Panc1 (cell line): ENCODE measurements around the gene FLT1. TPM values are rescaled to one million over a fixed set of nuclear protein-coding genes. Genes with fewer than 3 reads are reported as not detected.

ENCODE experiments used
- ATAC-seq: fragments of 200-7000 bp; cut with Tn5 transposase; 2 replicates; pipeline ENCODE4 v1.9.1; 2020; ENCODE audit warnings: mild to moderate bottlenecking, moderate library complexity
- BruUV-seq: library from RNA; stranded (reverse); fragments of 400-500 nt; replicated peaks from 2 replicates; lab custom pipeline; 2021; lab: Mats Ljungman, UMichigan
- CTCF ChIA-PET: fragments of 300-600 bp; sonication (Branson Sonifier 250); formaldehyde crosslinking; loops from one replicate; lab custom pipeline; 2022; ENCODE audit warnings: antibody characterized with exemption; lab: Charles Lee
- POLR2A ChIA-PET: fragments of 300-600 bp; sonication (Branson Sonifier 250); formaldehyde crosslinking; loops from one replicate; lab custom pipeline; 2022; ENCODE audit warnings: antibody characterized with exemption; lab: Charles Lee
- DNase-seq: peaks from one replicate; pipeline ENCODE4 v3.0.0-alpha.2; 2010; ENCODE audit warnings: low read depth, low spot score
- H3K27ac ChIP-seq: 2 replicates; pipeline ENCODE4 v1.5.1; 2011; ENCODE audit warnings: mild to moderate bottlenecking, low read length, inconsistent platforms
- H3K27me3 ChIP-seq: fragments of 200-500 bp; sonication (Bioruptor generic); 2 replicates; pipeline ENCODE4 v1.6.0; 2014; ENCODE audit warnings: low read length, inconsistent platforms; ENCODE audit not compliant: control insufficient read depth, insufficient read depth
- H3K36me3 ChIP-seq: fragments of 200-500 bp; sonication (Bioruptor generic); 2 replicates; pipeline ENCODE4 v1.5.1; 2014; ENCODE audit warnings: inconsistent platforms, mild to moderate bottlenecking, low read length, moderate library complexity; ENCODE audit not compliant: control insufficient read depth, insufficient read depth
- H3K4me1 ChIP-seq: 2 replicates; pipeline ENCODE4 v1.5.1; 2011; ENCODE audit warnings: inconsistent platforms, mild to moderate bottlenecking, low read length, moderate library complexity; ENCODE audit not compliant: control insufficient read depth, insufficient read depth
- H3K4me3 ChIP-seq, 2 experiments: 2 replicates each; pipeline ENCODE4 v1.5.1; 2011 to 2012; ENCODE audit warnings: low read depth in 2 of 2, low read length in 2 of 2, mild to moderate bottlenecking in 2 of 2, inconsistent platforms in 1 of 2, moderate library complexity in 1 of 2
- H3K9me3 ChIP-seq: fragments of 200-500 bp; sonication (Bioruptor generic); 2 replicates; pipeline ENCODE4 v1.5.1; 2014; ENCODE audit warnings: low read depth, mild to moderate bottlenecking, inconsistent platforms, low read length, moderate library complexity; ENCODE audit not compliant: control insufficient read depth, insufficient read depth
- POLR2AphosphoS5 ChIP-seq: IDR thresholded peaks from 2 replicates; pipeline ENCODE4 v1.6.1; 2012; ENCODE audit warnings: mild to moderate bottlenecking, low read depth, low read length, moderate library complexity
- SIN3A ChIP-seq: IDR thresholded peaks from 2 replicates; pipeline ENCODE4 v1.6.1; 2012; ENCODE audit warnings: low read depth, mild to moderate bottlenecking, low read length, moderate library complexity, borderline replicate concordance; ENCODE audit not compliant: insufficient read depth
- TCF7L2 ChIP-seq: IDR thresholded peaks from 2 replicates; pipeline ENCODE4 v1.6.1; 2011; ENCODE audit warnings: mild to moderate bottlenecking, low read depth, low read length, inconsistent platforms
- in situ Hi-C: cut with HindIII; loops from 2 replicates; pipeline ENCODE4 v1.10.0; 2016; ENCODE audit warnings: low sequenced_read_pairs, low pct_unique_long_range_greater_than_20kb
- intact Hi-C: fragments of 100-400 bp; cut with micrococcal nuclease; formaldehyde crosslinking; loops from one replicate; pipeline ENCODE4 v1.10.0; 2022; ENCODE audit not compliant: unreplicated experiment
- total RNA-seq: library from RNA; stranded (reverse); gene quantifications from one replicate; pipeline ENCODE4 v1.2.1, GENCODE V29; 2021; ENCODE audit not compliant: unreplicated experiment
- TF ChIP-seq, protein P1 (sequence below): fragments of 450-650 bp; IDR thresholded peaks from 2 replicates; pipeline ENCODE4 v1.5.1; 2017; ENCODE audit warnings: mild to moderate bottlenecking
- TF ChIP-seq, protein P2 (sequence below), 2 experiments: IDR thresholded peaks; 2 replicates each; pipeline ENCODE4 v1.6.1; 2011 to 2012; ENCODE audit warnings: low read depth in 2 of 2, control low read depth in 1 of 2, low read length in 1 of 2, mild to moderate bottlenecking in 1 of 2, moderate library complexity in 1 of 2; ENCODE audit not compliant: insufficient read depth in 1 of 2

Gene FLT1
- total RNA-seq, 1 experiment from 2014 or later, result 0.15 TPM

DNA sequence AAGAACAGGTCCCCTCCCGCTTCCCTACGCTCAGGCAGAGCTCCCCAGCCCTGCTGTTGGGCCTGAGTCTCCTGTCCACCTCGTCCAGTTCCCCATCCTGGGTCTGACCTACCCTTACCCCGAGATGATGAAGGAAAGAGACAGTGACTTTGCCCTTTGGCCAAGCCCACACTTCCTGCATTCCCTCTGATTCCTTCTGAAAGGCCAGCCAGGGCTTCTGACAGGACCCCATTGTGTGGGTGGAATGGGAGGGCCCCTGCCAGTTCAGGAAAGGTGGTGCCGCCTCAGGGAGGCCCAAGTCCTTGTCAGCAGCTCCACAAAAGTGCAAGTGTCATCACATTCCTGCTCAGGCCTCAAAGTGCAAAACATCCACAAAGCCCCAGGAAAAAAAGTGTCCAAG is 178.8 kb downstream of the FLT1 start:
- H3K9me3 ChIP-seq, result no peaks in the 10 kb centered on the region
- in situ Hi-C loops (no loop called here), intact Hi-C loops (no loop called here)
- H3K27ac ChIP-seq, result no peak overlapping the region
- DNase-seq (no peak), ATAC-seq (no peak)
- BruUV-seq, result no TSS peak
- H3K36me3 ChIP-seq, result no peaks in the 10 kb centered on the region
- H3K4me3 ChIP-seq, result no peak overlapping the region
- CTCF ChIA-PET, result no interaction called here
- no peaks in the 10 kb centered on the region for H3K27me3 ChIP-seq
- no peaks in the 10 kb centered on the region for H3K4me1 ChIP-seq
- POLR2A ChIA-PET, result no interaction called here
- TF ChIP-seq, protein P1, sequence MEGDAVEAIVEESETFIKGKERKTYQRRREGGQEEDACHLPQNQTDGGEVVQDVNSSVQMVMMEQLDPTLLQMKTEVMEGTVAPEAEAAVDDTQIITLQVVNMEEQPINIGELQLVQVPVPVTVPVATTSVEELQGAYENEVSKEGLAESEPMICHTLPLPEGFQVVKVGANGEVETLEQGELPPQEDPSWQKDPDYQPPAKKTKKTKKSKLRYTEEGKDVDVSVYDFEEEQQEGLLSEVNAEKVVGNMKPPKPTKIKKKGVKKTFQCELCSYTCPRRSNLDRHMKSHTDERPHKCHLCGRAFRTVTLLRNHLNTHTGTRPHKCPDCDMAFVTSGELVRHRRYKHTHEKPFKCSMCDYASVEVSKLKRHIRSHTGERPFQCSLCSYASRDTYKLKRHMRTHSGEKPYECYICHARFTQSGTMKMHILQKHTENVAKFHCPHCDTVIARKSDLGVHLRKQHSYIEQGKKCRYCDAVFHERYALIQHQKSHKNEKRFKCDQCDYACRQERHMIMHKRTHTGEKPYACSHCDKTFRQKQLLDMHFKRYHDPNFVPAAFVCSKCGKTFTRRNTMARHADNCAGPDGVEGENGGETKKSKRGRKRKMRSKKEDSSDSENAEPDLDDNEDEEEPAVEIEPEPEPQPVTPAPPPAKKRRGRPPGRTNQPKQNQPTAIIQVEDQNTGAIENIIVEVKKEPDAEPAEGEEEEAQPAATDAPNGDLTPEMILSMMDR, result no peak
- TF ChIP-seq TCF7L2 (no peak), SIN3A (no peak)
- TF ChIP-seq, protein P2, sequence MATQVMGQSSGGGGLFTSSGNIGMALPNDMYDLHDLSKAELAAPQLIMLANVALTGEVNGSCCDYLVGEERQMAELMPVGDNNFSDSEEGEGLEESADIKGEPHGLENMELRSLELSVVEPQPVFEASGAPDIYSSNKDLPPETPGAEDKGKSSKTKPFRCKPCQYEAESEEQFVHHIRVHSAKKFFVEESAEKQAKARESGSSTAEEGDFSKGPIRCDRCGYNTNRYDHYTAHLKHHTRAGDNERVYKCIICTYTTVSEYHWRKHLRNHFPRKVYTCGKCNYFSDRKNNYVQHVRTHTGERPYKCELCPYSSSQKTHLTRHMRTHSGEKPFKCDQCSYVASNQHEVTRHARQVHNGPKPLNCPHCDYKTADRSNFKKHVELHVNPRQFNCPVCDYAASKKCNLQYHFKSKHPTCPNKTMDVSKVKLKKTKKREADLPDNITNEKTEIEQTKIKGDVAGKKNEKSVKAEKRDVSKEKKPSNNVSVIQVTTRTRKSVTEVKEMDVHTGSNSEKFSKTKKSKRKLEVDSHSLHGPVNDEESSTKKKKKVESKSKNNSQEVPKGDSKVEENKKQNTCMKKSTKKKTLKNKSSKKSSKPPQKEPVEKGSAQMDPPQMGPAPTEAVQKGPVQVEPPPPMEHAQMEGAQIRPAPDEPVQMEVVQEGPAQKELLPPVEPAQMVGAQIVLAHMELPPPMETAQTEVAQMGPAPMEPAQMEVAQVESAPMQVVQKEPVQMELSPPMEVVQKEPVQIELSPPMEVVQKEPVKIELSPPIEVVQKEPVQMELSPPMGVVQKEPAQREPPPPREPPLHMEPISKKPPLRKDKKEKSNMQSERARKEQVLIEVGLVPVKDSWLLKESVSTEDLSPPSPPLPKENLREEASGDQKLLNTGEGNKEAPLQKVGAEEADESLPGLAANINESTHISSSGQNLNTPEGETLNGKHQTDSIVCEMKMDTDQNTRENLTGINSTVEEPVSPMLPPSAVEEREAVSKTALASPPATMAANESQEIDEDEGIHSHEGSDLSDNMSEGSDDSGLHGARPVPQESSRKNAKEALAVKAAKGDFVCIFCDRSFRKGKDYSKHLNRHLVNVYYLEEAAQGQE (IDR thresholded peaks at IDR 0.05; ENCODE audit: insufficient read depth in 1 of 2, low read depth in 2 of 2, low read length in 1 of 2), result no peak

DNA sequence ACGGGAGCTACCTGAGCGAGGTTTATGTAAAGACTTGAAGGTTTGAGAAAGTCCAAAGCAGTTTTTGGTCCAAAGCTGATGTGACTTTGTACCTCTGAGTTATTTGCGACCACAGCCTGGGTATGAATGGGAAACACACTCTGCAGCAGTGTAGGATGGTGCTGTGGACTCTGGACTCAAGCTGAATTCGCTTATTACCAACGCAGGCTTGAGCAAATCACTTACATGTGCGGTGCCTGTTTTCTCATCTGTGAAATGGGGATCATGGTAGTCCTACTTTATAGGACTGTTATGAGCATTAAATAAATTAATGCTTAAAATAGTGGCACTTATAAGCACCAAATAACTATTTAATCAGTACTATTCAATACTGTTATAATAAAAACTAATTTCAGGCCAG is 180.0 kb downstream of the FLT1 start:
- no peak overlapping the region for H3K4me3 ChIP-seq
- POLR2A ChIA-PET, result no interaction called here
- in situ Hi-C loops (no loop called here), intact Hi-C loops (no loop called here)
- no peak for ATAC-seq
- no peak for TF ChIP-seq SIN3A
- TF ChIP-seq, protein P1, result no peak
- TF ChIP-seq, protein P2 (IDR thresholded peaks at IDR 0.05; ENCODE audit: insufficient read depth in 1 of 2, low read depth in 2 of 2, low read length in 1 of 2), result no peak
- no peak for TF ChIP-seq POLR2AphosphoS5
- no peak for TF ChIP-seq TCF7L2
- no peaks in the 10 kb centered on the region for H3K36me3 ChIP-seq
- CTCF ChIA-PET, result no interaction called here
- no peak overlapping the region for H3K27ac ChIP-seq
- no peaks in the 10 kb centered on the region for H3K9me3 ChIP-seq
- H3K27me3 ChIP-seq, result no peaks in the 10 kb centered on the region
- no peaks in the 10 kb centered on the region for H3K4me1 ChIP-seq
- no peak for DNase-seq
- no TSS peak for BruUV-seq
